D721Med (cell line): Measurements from ENCODE around the gene CST9.
"Not testable (repeated sequence)": the region's sequence is repeated elsewhere in the genome, so short reads cannot be mapped to it uniquely, and the experiment has no call there.

Experiments
- DNase-seq: peaks from one replicate; pipeline ENCODE4 v3.0.0; 2011; ENCODE audit warnings: low spot score; ENCODE audit not compliant: insufficient read length
- FAIRE-seq: peaks from 2 replicates; lab custom pipeline; 2011; peaks lifted over from hg19 to GRCh38; lab: Jason Lieb, UNC
- CTCF ChIP-seq: IDR thresholded peaks from 2 replicates; pipeline ENCODE4 v1.5.1; 2012; ENCODE audit warnings: mild to moderate bottlenecking, control low read depth; ENCODE audit not compliant: insufficient read depth; ENCODE audit errors: missing control alignments

The CST9 gene

GRCh38 chr20:23584434-23585199, 21.1 kb downstream of the CST9 start:
- no peak for FAIRE-seq
- TF ChIP-seq CTCF: no peak
- no peak for DNase-seq

- TF ChIP-seq CTCF: no peak
- FAIRE-seq: no peak
- no peak for DNase-seq
Measured at GRCh38 chr20:23583526-23583925, 22.2 kb downstream of the CST9 start.

GRCh38 chr20:23582293-23582692, 23.4 kb downstream of the CST9 start:
- no peak for FAIRE-seq

GRCh38 chr20:23581833-23582232, 23.9 kb downstream of the CST9 start:
- FAIRE-seq, DNase-seq: not testable (repeated sequence)

More at GRCh38 chr20:23582293-23582692, 23.4 kb downstream of the CST9 start:
- TF ChIP-seq CTCF: no peak
- no peak for DNase-seq

GRCh38 chr20:23574977-23575376, 30.7 kb downstream of the CST9 start:
- DNase-seq (no peak), FAIRE-seq (no peak)
- TF ChIP-seq CTCF: no peak

GRCh38 chr20:23570178-23570760, 35.4 kb downstream of the CST9 start:
- TF ChIP-seq CTCF: no peak
- DNase-seq (no peak), FAIRE-seq (no peak)

GRCh38 chr20:23569570-23569969, 36.1 kb downstream of the CST9 start:
- FAIRE-seq (no peak), DNase-seq (no peak)
- TF ChIP-seq CTCF: no peak
